ACHN (cell line): ENCODE results near the gene PSME1.

Experiments
- DNase-seq: peaks from one replicate; pipeline ENCODE4 v3.0.0-alpha.2; 2015
- in situ Hi-C: cut with HindIII; loops from 2 replicates; pipeline ENCODE4 v1.10.0; 2017; ENCODE audit warnings: low sequenced_read_pairs, low pct_ligation_motif_present, low pct_unique_long_range_greater_than_20kb

PSME1 gene

GRCh38 chr14:24122416-24122815, 13.6 kb upstream of the PSME1 start:
- in situ Hi-C loops = no loop called here
- DNase-seq = no peak

GRCh38 chr14:24122898-24123297, 13.1 kb upstream of the PSME1 start:
- in situ Hi-C loops = no loop called here
- no peak for DNase-seq

- no peak for DNase-seq
- in situ Hi-C loops = no loop called here
Observed at GRCh38 chr14:24123424-24124417, 12.3 kb upstream of the PSME1 start.

GRCh38 chr14:24126939-24127338, 9.1 kb upstream of the PSME1 start:
- DNase-seq = no peak
- in situ Hi-C loops = no loop called here

- DNase-seq = no peak
- in situ Hi-C loops = no loop called here
Observed at GRCh38 chr14:24127673-24128072, 8.3 kb upstream of the PSME1 start.

GRCh38 chr14:24129410-24129998, 6.5 kb upstream of the PSME1 start:
- in situ Hi-C loops = no loop called here
- no peak for DNase-seq

GRCh38 chr14:24130380-24130716, 5.6 kb upstream of the PSME1 start, which contains the start of gene FITM1:
Gene FITM1, plus strand, starts transcription at chr14:24130659. Its CDS starts 905 bp downstream, at chr14:24131564.
- no peak for DNase-seq
- in situ Hi-C loops = no loop called here

- no peak for DNase-seq
- in situ Hi-C loops = no loop called here
Observed at GRCh38 chr14:24130717-24131548, 5.1 kb upstream of the PSME1 start.

- DNase-seq = no peak
- in situ Hi-C loops = no loop called here
Observed at GRCh38 chr14:24131549-24131966, 4.4 kb upstream of the PSME1 start.

- in situ Hi-C loops = no loop called here
- no peak for DNase-seq
Observed at GRCh38 chr14:24132061-24132685, 3.8 kb upstream of the PSME1 start.

- DNase-seq = no peak
- in situ Hi-C loops = no loop called here
Observed at GRCh38 chr14:24132976-24133375, 3.0 kb upstream of the PSME1 start.

GRCh38 chr14:24133735-24134134, 2.3 kb upstream of the PSME1 start:
- in situ Hi-C loops = no loop called here
- no peak for DNase-seq

GRCh38 chr14:24135584-24135833, 485 bp upstream of the PSME1 start:
- in situ Hi-C loops = no loop called here
- no peak for DNase-seq

GRCh38 chr14:24136684-24137528, 912 bp downstream of the PSME1 start:
- DNase-seq = no peak
- in situ Hi-C loops = no loop called here

- in situ Hi-C loops = no loop called here
- DNase-seq = no peak
Observed at GRCh38 chr14:24137529-24138395, 1.8 kb downstream of the PSME1 start.

GRCh38 chr14:24138396-24139271, 2.6 kb downstream of the PSME1 start:
- in situ Hi-C loops = no loop called here
- no peak for DNase-seq
